HG02840 (cell line): Measurements from ENCODE around the gene PRKAR1B.

Experiments used
- ATAC-seq: cut with Tn5 transposase; IDR thresholded peaks from one replicate; pipeline ENCODE4 v1.9.1; 2021; ENCODE audit warnings: mild to moderate bottlenecking, moderate library complexity, moderate number of reproducible peaks; ENCODE audit not compliant: unreplicated experiment, low FRiP score

Gene PRKAR1B

DNA sequence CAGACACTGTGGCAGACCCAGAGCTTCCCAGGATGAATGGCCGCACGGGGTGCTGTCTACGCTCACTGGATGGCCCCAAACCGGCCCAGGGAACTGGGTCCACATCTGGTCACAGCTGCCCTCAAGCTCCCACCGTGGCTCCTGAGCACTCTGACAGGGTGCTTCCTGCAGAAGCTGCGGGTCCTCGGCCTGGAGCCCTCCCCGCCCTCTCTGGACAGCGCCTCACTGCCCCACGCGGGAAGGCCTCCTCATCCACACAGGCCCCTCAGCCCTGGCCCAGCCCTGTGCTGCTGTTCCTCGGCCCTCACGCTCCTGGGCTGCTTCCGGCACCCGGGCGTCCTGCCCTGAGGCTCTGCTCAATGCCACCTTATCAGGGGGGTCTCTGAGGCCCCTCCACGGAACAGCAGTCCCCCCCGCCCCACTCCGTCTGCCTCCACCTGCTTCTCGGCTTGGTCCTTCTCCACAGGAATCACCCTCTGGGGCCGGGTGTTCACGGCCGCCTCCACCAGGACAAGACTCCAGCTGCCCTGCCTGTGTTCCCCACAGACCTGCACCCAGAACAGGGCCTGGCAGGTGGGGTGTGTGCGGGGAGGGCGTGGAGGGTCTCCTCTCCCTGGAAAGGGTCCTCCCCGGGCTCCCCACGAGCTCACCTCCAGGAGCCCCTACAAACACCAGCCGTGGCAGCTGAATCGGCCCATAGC lies 132.0 kb downstream of the PRKAR1B start:
- ATAC-seq: no peak

DNA sequence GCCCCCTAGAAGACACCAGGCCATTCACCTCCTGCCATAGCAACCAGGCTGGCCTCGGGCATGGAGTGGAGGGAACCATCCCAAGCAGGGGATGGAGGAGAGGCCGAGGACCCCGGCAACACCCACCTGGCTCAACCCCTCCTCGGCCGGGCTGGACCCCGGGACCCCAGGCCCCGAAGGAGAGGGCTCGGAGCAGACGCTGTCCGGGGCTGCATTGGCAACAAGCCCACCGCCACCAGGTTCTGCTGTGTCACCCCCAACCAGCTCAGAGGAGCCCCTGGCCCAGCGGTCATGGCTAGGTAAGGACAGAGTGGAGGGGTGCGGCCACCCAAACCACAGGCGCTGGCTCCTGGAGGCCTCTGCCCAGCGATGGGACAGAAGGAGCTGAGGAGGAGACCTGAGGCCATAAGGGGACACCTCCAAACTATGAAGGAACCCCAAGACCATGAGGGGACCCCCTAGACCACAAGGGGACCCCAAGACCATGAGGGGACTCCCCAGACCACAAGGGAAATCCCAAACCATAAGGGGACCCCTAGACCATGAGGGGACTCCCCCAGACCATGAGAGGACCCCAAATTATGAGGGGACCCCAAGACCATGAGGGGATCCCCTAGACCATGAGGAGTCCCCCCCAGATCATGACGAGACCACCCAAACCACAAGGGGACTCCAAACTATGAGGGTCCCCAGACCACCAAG lies 132.7 kb downstream of the PRKAR1B start:
- ATAC-seq: no peak

DNA sequence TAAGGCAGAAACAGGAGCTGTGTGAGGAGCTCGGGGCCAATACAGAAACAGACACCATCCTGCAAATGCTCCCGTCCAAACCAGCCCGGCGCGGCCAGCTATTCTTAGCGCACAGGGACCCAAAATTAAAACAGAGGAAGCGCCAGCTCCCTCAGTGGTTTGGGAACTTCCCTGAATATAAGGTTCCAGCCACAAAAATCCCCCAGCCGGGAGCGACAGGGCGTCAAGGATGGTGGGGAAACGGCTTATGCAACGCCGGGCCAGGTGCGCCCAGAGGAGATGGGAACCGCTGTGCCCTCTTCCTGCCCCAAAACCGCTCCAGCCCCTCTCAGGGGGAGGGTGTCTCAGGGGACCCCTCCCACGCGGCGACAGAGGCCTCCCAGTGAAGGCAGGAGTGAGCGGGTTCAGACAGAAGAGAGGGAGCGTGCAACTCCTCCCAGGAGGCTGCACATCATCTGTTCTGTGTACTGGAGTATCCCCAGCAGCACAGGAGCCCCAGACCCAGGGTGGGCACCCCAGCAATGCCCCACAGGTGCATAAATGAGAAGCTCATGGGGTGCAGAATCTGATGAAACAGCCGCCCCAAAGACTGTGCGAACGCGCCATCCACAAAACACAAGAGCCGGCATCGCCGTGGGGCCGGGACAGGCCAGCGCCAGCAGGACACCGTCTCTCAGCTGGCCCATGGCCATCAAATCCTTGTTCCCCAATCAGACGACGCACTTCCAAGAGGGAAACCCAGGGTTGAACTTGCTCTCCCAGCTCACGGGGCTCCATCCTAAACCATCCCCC lies 133.6 kb downstream of the PRKAR1B start:
- no peak for ATAC-seq

DNA sequence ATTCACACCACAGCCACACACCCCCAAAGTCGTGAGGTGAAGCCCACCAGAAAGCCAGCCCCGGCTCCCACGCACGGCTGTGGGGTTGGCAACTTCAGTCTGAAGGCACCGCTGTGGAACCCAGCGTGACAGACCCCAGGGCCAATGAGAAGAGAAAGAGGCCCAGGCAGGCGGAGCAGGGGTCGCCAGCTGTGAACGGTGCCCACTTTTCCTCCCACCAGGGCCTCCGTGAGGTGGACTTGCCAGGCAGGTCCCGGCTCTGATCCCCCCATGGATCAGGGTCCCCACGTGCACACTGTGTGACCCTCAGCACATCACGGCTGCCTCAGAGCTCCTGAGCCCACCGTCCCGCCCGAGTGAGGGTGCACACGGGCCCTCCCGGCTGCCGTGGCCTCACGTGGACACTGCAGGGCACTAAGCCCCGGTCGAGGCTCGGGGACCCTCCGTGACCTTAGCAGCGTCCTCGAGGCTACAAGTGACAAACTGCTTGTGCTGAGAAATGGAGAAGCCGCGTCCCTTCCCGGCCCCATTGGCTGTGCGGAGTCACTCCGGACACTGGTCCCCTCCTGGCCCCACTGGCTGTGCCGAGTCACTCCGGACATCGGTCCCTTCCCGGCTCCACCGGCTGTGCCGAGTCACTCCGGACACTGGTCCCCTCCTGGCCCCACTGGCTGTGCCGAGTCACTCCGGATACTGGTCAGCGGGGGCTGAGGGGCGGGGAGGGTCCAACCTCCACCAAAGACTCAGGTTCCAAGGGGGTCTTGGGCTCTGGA lies 135.0 kb downstream of the PRKAR1B start:
- no peak for ATAC-seq

GRCh38 chr7:590731-591551 lies 136.1 kb downstream of the PRKAR1B start:
- ATAC-seq: no peak

DNA sequence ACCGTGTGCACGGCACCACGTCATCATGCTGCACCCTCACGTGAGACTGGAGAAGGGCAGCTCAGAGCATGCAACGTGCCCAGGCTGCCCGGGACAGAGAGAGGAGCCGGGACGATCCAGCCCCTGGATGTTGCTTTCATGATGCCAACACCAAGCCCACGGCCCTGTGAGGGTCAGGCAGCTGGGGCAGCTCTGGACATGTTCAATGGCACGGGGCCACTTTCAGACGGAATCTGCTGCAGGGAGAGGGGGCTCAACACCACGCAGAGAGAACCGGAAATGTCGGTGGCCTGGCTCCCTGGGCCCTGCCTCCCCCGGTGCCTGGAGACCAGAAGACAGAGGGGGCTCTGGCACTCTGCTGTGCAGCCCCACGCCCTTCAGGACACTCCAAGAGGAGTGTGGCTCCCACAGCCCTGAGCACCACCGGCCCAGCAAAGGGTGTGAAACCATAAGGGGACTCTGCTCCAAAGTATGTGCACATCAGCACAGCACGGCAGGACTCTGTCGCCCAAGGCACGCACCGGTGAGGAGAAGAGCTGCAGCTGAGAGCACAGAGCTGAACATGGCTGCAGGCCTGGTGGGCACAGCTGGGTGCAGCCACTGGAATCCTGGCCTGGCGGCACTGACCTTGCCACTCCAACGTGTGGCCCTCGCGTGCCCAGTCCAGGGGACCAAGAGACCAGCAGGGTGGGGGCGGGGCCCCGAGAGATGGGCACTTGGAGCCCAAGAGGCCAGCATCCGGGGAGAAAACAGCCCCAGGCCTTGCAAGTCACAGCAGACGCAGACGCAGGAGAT lies 137.1 kb downstream of the PRKAR1B start:
- no peak for ATAC-seq

GRCh38 chr7:587767-588166 lies 139.3 kb downstream of the PRKAR1B start:
- no peak for ATAC-seq

- no peak for ATAC-seq
These were observed 140.6 kb downstream of the PRKAR1B start for GRCh38 chr7:586494-586893.

DNA sequence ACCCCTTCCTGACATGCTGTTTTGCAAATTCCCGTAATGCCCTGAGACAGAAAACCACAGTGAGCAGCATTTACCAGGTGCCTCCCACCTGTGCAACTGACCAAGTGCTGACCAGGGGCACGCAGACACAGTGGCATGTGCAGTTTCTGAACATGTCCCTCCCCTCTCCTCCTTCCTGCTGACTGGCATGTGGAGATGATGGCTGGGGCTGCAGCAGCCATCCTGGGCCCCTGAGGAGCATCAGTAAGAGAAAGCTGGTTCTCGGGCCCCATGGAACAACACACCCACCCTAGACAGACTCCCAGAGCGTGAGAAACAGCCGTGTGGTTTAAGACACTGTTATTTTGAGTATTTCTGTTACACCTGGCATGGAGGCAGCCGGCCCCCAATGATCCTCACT lies 141.2 kb downstream of the PRKAR1B start:
- no peak for ATAC-seq

DNA sequence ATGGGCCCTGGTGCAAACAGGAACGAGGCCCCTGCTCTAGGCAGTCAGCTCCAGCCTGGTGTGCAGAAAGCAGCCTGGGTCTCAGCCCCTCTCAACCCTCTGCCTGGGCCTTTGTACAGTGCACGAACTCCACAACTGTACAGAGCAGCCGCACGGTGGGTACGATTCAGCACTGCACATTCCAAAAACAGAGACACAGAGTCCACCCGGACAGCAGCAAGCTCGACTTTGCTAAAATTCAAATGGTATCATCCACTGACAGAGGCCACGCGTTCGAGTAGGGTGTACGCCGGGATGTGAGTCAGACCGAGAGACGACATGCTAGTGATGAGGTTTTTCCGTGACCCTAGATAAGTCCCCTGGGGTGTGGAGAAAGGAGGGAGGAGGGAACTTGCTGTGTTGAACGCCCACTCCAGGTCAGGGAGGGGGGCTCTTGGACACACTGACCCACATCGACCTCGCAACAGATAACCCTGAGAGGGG lies 141.8 kb downstream of the PRKAR1B start:
- no peak for ATAC-seq

DNA sequence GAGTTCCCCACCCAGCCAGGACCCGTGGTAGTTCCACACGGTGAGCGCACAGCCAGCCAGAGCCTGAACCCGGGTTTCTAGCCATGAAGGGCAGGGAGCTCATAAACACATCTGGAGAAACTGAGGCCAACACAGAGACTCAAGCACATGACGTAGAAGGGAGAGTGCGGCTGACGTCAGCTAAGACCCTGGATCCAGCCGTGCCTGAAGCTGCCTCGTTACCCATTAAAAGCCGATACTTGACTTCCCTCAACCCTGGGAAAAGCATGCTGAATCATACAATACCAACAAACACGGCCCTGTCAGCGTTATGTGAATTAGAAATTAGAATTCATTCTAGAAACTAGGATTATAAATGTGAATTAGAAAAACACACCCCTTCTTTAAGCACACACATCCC lies 142.3 kb downstream of the PRKAR1B start:
- ATAC-seq: no peak

- ATAC-seq: no peak
These were observed 143.0 kb downstream of the PRKAR1B start for GRCh38 chr7:584122-584465.

- no peak for ATAC-seq
These were observed 143.5 kb downstream of the PRKAR1B start for GRCh38 chr7:583410-584121.

DNA sequence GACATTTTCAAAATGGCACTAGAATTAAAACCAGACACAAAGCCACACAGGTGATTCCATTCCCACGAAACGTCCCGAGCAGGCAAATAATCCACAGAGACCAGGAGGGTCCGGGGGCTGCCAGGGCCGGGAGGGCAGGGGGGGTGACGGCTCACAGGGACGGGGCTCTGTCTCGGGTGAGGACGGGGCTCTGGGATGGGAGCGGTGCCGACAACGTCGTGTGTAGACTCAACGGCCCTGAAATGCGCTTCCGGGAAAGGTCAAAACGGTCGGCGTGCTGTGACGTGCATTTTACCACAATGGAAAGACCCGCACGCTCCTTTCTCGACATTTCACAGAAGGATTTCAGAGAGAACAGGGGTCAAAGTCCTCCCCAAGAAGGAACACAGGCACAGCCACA lies 144.2 kb downstream of the PRKAR1B start:
- ATAC-seq: no peak

DNA sequence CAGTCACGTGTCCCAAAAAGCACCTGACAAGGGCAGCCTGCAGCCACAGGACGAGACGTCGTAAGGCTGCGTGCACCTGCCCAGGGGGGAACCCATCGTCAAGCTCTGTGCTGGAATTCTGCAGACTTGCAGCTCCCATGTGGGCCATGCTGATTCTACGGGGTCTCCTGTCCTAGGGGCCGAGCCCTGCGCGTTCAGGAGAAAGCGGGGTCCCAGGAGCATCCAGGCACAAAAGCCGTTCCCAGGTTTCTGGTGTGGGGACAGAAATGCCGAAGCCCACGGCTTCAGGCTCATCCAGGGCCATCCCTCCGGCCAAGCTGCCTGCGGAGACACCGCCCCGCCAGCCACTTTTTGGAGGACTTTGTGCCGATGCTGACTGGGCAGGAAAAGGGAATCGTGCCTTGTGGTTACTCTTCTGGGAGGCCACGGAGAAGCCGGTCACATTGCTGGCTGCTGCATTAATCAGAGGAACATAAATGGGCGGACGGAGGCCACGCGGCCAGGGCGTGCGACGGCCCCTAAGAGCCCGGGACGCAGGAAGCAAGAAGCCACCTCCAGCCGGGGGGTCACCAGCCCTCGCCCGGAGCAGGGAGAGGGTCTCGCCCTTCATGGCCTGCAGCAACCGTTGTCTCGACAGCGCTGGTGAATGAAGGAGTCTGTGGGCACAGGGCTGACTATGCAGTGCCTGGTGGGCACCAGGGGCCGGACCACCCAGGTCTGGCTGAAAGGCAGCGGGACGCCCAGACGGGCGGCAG lies 144.8 kb downstream of the PRKAR1B start:
- no peak for ATAC-seq

- no peak for ATAC-seq
These were observed 148.7 kb downstream of the PRKAR1B start for GRCh38 chr7:578386-578785.

GRCh38 chr7:577741-578370 lies 149.2 kb downstream of the PRKAR1B start:
- no peak for ATAC-seq
